ENCODE results near the gene NRTN.

NRTN gene

GRCh38 chr19:5857203-5858081 is 52.6 kb downstream of the NRTN start:
- no peak for DNase-seq (ENCODE audit: low spot score)

GRCh38 chr19:5863030-5863665 is 58.3 kb downstream of the NRTN start:
- TF ChIP-seq CTCF (IDR thresholded peaks at IDR 0.05; ENCODE audit: extremely low read depth, insufficient read depth, missing control alignments) = no peak
- no peak for DNase-seq (ENCODE audit: low spot score)
- in situ Hi-C loops (cut with MboI; ENCODE audit: low pct_unique_long_range_greater_than_20kb, low sequenced_read_pairs, unreplicated experiment) = no loop called here

More at GRCh38 chr19:5857203-5858081, 52.6 kb downstream of the NRTN start:
- in situ Hi-C loops (cut with MboI; ENCODE audit: low pct_unique_long_range_greater_than_20kb, low sequenced_read_pairs, unreplicated experiment) = no loop called here
- no peak for TF ChIP-seq CTCF (IDR thresholded peaks at IDR 0.05; ENCODE audit: extremely low read depth, insufficient read depth, missing control alignments)

- no peak for TF ChIP-seq CTCF (IDR thresholded peaks at IDR 0.05; ENCODE audit: extremely low read depth, insufficient read depth, missing control alignments)
- in situ Hi-C loops (cut with MboI; ENCODE audit: low pct_unique_long_range_greater_than_20kb, low sequenced_read_pairs, unreplicated experiment) = no loop called here
These were observed 59.3 kb downstream of the NRTN start for GRCh38 chr19:5864013-5864720.

GRCh38 chr19:5864725-5865486 is 60.0 kb downstream of the NRTN start:
- TF ChIP-seq CTCF (IDR thresholded peaks at IDR 0.05; ENCODE audit: extremely low read depth, insufficient read depth, missing control alignments) = no peak
- in situ Hi-C loops (cut with MboI; ENCODE audit: low pct_unique_long_range_greater_than_20kb, low sequenced_read_pairs, unreplicated experiment) = no loop called here
- no peak for DNase-seq (ENCODE audit: low spot score)

More at GRCh38 chr19:5864013-5864720, 59.3 kb downstream of the NRTN start:
- DNase-seq (ENCODE audit: low spot score) = no peak

GRCh38 chr19:5865772-5866171 is 60.9 kb downstream of the NRTN start:
- in situ Hi-C loops (cut with MboI; ENCODE audit: low pct_unique_long_range_greater_than_20kb, low sequenced_read_pairs, unreplicated experiment) = no loop called here
- no peak for TF ChIP-seq CTCF (IDR thresholded peaks at IDR 0.05; ENCODE audit: extremely low read depth, insufficient read depth, missing control alignments)
- no peak for DNase-seq (ENCODE audit: low spot score)

Measured in GM13977 (cell line).